GM18505 (cell line): ENCODE data around the gene BEX4.
"Not testable (repeated sequence)": the region's sequence is repeated elsewhere in the genome, so short reads cannot be mapped to it uniquely, and the experiment has no call there.

Experiments used
- ATAC-seq: cut with Tn5 transposase; IDR thresholded peaks from one replicate; pipeline ENCODE4 v1.9.1; 2021; ENCODE audit not compliant: unreplicated experiment
- POLR2A ChIP-seq: IDR thresholded peaks from 4 replicates; pipeline ENCODE4 v1.6.1; 2011; ENCODE audit warnings: borderline replicate concordance; ENCODE audit not compliant: insufficient read depth, insufficient read length; ENCODE audit errors: extremely low read depth

BEX4 gene

DNA sequence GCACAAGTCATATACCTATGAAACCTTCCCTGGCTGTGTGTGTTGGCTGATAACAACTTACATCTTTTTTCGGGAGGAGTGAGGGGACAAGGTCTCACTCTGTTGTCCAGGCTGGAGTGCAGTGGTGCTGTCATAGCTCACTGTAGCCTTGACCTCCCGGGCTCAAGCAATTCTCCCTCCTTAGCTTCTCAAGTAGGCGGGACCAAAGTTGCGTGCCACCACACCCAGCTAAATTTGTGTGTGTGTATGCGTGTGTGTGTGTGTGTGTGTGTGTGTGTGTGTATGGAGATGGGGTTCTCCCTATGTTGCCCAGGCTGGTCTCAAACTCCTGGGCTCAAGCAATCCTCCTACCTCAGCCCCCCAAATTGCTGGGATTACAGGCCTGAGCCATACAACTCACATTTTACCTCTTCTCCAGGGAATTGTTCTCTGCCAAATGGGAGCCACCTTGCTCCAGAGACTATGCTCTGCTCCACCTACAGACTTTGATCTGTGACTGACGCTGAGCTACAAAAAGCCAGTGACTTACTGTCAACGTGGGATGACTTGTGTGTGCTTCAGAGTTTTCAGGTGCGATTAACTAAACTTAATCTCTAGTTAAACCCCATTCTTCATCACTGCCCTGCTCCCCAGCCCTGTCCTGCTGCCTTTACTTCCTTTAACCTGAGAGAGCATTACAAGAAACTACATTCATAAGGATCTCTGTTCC is 2.0 kb upstream of the BEX4 start:
- TF ChIP-seq POLR2A, result no peak
- no peak for ATAC-seq

DNA sequence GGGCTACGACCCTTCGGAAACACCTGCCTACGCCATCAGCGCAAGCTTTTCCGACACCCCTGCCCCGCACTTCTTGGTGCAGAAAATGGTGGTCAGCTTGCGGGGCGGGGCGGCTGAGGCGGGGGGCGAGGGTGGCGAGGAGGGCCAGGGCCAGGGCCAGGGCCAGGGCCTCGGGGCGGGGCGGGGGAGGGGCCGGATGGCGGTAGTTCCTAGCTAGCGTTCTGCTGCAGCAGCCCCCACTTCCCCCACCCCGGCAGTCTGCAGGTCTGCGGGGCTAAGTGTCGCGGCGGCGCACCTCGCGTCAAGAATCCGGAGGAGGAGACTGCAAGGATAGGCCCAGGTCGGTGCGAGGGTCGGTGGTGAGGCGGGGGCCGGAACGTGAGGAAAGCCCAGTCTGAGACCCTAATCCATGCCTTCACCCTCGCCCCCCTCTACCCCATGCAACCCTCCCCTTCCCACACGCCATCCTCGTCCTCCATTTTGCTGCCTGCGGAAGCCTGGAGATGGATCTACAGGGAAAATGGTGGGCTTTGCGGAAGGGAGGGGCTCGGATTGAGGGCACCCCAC is 600 bp downstream of the BEX4 start:
- ATAC-seq, result peak; percentile 23
- TF ChIP-seq POLR2A, result no peak

DNA sequence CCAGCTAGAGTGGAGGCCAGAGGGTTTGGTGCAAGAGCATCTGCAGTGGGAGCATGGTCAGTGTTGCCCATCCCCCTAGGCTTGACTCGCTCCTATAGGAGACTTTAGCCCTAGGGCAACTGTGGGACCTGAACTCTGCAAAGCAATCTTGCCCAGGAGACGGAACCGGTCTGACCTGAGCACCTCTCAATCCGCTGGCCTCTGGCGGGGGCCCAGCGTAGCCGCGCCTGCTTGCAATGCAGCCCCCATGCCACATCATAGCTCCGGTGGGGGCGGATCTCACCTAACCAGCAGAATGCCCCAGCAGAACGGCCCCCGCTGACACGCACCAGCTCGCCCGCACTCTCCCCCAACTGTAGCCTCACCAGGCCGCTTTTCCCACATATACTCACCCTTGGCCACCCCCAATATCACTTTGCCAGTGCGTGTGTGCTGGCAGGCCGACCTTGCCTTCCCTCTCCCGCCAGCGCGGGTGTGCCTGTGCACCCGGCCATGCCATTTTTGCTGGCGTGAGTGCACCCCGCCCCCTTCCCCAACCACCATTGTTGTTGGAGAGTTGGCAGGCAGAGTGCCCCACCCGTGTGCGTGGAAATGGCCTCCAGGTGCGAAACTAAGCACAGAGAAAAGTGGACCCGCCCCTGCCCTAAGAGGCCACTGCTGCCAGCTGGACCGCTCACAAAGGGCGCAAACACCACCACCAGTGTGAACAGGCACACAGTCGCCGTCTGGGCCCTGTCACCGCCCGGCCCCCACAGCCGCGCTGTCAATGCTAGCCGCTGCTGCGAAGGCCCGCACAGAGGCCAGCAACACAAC is 5.8 kb downstream of the BEX4 start:
- no peak for TF ChIP-seq POLR2A
- no peak for ATAC-seq

DNA sequence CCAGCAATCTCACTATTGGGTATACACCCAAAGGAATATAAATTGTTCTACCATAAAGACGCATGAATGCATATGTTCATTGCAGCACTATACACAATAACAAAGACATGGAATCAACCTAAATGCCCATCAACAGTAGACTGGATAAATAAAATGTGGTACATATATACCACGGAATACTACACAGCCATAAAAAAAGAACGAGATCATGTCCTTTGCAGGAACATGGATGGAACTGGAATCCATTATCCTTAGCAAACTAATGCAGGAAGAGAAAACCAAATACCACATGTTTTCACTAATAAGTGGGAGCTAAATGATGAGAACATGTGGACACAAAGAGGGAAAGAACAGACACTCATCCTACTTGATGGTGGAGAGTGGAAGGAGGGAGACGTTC is 11.0 kb downstream of the BEX4 start:
- not testable (repeated sequence) for ATAC-seq

DNA sequence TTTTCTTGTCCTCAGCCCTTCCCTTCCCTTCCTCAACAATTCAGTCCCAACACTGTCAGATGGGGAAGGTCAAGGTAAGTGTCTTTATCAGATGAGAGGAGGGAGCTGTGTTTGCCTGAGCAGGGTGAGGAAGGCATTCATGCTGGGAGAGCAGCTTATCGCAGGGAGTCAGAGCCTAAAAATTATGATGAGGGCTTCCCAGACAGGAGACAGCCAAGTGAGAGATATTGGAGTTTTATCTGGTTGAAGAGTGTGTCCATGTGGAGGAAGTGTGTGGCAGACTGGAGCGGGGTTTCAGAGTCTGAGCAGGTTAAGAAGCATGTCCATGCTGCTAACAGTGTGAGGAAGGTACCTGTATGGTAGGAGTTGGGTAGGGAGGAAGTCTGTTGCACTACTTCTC is 18.4 kb downstream of the BEX4 start:
- no peak for TF ChIP-seq POLR2A
- no peak for ATAC-seq

DNA sequence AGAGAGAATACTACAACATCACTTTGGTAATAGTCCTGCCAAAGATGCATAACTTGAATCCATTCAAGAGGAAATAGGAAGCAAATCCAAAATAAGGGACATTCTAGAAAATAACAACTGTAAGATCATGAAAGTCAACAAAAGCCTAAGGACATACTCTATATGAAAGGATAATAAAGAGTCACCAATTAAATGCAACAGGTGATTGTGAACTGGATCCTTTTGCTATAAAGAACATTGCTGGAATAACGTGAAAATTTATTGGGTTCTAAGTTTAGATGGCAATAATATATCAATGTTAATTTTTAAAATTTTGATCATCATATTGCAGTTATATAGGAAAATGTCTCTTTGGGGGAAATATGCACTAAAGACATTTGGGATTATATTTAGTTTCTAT is 20.0 kb downstream of the BEX4 start:
- ATAC-seq, result no peak
- no peak for TF ChIP-seq POLR2A

DNA sequence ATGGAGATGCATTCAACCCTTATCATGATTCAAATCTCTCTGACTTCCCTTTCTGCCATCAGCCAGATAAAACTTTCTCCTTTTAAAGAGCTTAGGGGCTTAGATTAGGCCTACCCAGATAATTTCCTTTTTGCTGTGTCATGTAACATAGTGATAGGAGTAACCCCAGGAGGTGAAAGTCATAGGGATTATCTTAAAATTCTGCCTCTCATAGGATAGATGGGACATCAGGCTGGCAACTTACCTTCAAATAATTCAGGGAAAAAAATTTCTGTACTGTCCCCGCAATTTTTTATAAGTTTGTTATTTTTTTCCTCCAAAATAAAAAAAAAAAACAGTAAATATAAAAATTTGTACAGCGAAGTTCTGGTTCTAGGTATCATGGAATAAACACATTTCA is 20.7 kb downstream of the BEX4 start:
- not testable (repeated sequence) for ATAC-seq

DNA sequence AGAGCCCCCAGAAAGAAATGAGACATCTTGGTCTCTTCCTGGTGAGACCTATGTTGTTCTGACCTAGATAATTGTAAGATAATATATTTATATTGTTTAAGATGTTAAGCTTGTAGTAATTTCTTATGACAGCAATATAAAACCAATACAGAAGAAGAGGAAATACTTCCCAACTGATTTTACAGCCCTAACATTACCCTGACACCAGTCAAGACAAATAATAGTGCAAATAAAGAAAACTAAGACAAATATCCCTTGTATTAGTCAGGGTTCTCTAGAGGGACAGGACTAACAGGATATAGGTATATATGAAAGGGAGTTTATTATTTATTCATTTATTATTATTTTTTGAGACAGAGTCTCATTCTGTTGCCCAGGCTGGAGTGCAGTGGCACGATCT is 21.4 kb downstream of the BEX4 start:
- no peak for TF ChIP-seq POLR2A
- no peak for ATAC-seq

DNA sequence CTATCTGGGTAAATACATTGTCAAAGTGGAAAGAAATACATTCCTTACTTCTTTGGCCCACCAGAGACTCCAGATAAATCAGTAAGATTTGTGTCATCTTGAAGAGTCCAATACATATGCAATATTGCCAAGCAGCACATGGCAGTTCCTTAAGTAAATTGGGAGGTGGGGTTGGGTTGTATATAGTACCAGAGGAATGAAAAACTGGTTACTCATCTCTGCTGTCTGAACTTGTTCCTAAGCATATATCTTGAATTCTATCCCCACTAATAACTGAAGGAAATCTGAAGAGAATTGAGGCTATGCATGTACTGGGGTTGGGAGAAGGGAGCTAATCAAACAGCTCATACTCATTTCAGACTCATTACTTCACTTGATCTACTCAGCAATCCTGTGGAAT is 25.2 kb downstream of the BEX4 start:
- no peak for TF ChIP-seq POLR2A
- ATAC-seq, result no peak

DNA sequence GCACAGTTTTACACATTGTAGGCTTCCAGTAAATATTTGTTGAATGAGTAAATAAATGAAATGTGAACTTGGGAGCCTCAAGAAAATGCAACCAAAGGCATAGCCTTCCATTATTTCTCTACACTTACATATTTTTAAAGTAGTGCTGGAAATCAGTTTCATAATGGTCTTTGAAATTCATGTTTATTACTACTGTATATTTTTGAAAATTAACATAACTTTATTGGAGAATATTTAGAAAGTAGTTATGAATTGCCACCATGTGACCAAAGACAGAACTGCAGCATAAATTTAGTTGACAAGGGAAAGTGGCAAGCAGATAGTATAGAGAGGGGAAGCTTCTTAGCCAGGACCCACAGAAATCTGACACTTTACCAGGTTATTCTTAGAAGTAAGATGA is 33.6 kb downstream of the BEX4 start:
- no peak for ATAC-seq
- no peak for TF ChIP-seq POLR2A

DNA sequence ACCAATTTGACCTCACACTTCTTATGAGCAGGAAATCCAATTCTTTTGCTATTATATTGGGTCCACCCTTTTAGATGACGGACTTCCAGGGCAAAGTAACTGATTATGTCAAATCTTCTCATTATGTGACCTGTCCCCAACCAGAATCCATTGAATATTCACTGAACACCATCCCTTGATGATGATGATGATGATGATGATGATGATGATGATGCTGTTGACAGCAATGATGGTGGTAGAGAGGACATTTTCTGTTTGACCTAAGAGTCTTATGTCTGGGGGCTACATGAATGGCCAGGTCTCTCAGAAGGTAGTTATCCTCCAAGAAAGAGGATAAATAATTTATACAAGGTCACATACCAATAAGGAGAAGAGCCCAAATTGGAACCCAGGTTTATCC is 34.9 kb downstream of the BEX4 start:
- TF ChIP-seq POLR2A, result no peak
- ATAC-seq, result no peak

DNA sequence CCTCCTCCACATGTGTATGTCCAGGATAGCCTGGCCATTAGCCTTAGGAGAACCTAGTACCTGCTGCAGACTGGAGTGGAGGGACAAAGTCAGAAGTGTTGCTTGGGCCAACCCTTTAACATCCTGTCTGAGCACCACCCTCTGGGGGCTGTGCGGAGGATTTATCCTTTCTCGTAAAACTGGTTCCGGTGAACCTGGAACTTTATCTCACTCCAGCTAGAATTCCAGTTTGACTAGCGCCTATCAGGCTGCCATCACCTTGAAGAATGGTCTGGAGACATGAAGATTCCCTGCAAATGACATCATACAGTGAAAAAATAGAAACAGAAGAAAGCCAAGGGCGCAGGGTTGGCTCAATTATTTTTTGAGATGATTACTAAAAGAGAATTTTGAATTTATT is 36.1 kb downstream of the BEX4 start:
- no peak for TF ChIP-seq POLR2A
- no peak for ATAC-seq

DNA sequence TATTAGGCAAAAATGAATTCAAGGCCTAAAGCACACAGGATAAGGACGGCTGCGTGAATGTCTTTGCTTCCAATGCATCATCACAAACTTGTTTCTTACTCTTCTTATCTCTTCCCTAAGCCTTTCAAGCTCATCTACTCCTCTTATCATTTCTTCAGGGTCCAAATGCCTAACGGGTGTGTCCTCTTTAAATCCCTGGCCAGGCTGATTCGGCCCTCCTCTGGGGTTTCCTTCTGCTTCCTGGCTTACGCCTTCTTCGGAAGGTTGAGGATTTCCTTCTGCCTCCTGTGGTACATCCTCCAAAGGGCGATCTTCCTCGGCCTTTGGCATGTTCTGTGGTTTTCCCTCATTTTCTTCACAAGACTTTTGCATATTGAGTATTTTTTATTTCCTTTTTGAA is 38.7 kb downstream of the BEX4 start:
- no peak for TF ChIP-seq POLR2A

DNA sequence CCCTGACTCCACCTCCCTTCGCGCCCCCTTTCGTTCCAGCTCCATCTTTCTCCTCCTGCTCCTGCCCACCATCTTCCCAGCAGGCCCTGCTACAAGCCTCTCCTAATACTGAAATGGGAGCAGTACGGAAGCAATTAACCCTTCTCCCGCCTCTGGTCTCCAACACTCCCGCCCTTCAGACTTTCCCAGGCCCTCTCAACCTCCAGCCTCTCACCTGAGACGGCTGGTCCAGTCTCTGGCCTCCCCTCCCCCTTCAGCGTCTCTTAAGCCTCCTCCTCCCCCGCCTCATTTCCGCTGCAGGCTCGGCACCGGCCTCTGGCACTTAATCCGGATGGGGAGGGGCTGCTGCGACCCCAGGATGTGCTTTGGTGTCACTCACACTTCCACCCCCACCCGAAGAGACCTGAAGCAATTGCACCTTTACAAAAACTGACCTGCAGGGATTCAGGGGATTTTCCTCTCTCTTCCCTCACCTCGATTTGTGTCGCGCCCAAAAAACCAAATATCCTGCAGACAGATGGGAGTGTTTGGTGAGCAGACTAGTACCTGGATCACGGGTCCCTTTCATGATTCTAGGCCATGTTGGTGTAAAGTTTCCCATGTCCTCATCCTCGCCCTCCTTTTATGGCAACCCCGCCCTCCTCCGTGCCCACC is 39.4 kb downstream of the BEX4 start:
- TF ChIP-seq POLR2A, result no peak
- ATAC-seq, result peak; percentile 50

More for the DNA sequence above, 38.7 kb downstream of the BEX4 start:
- no peak for ATAC-seq
